AG04450 (cell line): ENCODE results near the gene TAS1R2. TPM values are rescaled to one million over a fixed set of nuclear protein-coding genes. Genes with fewer than 3 reads are reported as not detected.

Experiments used
- CTCF ChIA-PET: fragments of 300-600, 350-600 bp; formaldehyde crosslinking; extraction: SDS; loops from one replicate; lab custom pipeline; 2022; ENCODE audit warnings: antibody characterized with exemption, inconsistent platforms; lab: Charles Lee
- POLR2A ChIA-PET: fragments of 350-600 bp; formaldehyde crosslinking; extraction: SDS; loops from one replicate; lab custom pipeline; 2021; ENCODE audit warnings: antibody characterized with exemption, inconsistent platforms; lab: Yijun Ruan, JAX
- DNase-seq: peaks from one replicate; pipeline ENCODE4 v3.0.0-alpha.2; 2011; ENCODE audit warnings: low read depth, low spot score
- H3K27ac ChIP-seq: one replicate; pipeline ENCODE4 v1.5.1; 2012; ENCODE audit warnings: low read depth, low read length, control low read depth
- H3K27me3 ChIP-seq: one replicate; pipeline ENCODE4 v1.6.0; 2012; ENCODE audit warnings: low read length; ENCODE audit not compliant: control insufficient read depth, insufficient read depth
- H3K4me3 ChIP-seq: 2 replicates; pipeline ENCODE4 v1.5.1; 2011; ENCODE audit warnings: mild to moderate bottlenecking, low read depth, low read length, control low read depth
- H3K9me3 ChIP-seq: 2 replicates; pipeline ENCODE4 v1.5.1; 2012; ENCODE audit warnings: low read length; ENCODE audit not compliant: control insufficient read depth, insufficient read depth
- polyA plus RNA-seq: library from polyadenylated mRNA; depleted of rRNA; stranded (reverse); fragments of >200 nt; gene quantifications from 2 replicates; pipeline ENCODE4 v1.2.3, GENCODE V29; 2011
- TF ChIP-seq, protein P1 (sequence below): IDR thresholded peaks from 2 replicates; pipeline ENCODE4 v1.5.1; 2011; ENCODE audit warnings: low read depth, low read length, control low read depth, inconsistent platforms

Gene TAS1R2
- polyA plus RNA-seq, 1 experiment, result not detected

DNA sequence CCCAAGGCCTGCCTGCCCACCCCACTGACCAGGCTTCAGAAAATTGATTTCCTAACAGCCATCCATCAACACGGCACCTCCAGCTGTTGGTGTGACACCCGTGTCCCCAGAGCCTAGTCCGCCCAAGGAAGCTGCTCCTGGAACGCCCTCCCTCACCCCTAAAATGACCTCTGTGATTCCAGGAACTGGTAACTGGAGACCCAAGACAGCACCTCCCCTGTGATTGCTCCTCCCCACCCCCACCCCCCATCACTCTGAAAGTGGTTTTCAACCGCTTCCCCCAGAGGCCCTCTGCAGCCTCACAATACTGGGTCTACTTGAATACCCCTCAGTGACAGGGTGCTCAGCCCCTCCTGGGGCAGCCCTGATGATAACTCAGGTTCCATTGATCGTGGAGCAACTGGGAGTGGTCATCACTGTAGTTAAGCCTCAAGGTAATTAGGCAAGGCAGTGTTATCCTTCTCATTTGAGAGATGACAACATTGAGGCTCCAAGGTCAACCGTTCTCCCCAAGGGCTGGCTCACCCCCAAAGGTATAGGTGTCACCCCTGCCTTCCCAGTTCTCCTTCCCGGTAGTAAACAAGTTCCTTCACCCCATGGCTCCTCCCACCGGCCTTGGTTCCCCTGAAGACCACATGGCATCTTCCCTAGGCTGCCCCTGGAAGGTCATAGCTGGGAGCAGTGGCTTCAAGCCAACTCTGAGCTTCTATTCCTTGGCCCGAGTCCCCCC is 52.0 kb downstream of the TAS1R2 start:
- DNase-seq, result no peak
- POLR2A ChIA-PET, result no interaction called here
- H3K27ac ChIP-seq, result no peak overlapping the region
- H3K9me3 ChIP-seq, result no peaks in the 10 kb centered on the region
- TF ChIP-seq, protein P1, sequence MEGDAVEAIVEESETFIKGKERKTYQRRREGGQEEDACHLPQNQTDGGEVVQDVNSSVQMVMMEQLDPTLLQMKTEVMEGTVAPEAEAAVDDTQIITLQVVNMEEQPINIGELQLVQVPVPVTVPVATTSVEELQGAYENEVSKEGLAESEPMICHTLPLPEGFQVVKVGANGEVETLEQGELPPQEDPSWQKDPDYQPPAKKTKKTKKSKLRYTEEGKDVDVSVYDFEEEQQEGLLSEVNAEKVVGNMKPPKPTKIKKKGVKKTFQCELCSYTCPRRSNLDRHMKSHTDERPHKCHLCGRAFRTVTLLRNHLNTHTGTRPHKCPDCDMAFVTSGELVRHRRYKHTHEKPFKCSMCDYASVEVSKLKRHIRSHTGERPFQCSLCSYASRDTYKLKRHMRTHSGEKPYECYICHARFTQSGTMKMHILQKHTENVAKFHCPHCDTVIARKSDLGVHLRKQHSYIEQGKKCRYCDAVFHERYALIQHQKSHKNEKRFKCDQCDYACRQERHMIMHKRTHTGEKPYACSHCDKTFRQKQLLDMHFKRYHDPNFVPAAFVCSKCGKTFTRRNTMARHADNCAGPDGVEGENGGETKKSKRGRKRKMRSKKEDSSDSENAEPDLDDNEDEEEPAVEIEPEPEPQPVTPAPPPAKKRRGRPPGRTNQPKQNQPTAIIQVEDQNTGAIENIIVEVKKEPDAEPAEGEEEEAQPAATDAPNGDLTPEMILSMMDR, result no peak
- CTCF ChIA-PET, result no interaction called here
- H3K27me3 ChIP-seq, result peaks cover 10% of the 10 kb centered on the region
- H3K4me3 ChIP-seq, result no peak overlapping the region

DNA sequence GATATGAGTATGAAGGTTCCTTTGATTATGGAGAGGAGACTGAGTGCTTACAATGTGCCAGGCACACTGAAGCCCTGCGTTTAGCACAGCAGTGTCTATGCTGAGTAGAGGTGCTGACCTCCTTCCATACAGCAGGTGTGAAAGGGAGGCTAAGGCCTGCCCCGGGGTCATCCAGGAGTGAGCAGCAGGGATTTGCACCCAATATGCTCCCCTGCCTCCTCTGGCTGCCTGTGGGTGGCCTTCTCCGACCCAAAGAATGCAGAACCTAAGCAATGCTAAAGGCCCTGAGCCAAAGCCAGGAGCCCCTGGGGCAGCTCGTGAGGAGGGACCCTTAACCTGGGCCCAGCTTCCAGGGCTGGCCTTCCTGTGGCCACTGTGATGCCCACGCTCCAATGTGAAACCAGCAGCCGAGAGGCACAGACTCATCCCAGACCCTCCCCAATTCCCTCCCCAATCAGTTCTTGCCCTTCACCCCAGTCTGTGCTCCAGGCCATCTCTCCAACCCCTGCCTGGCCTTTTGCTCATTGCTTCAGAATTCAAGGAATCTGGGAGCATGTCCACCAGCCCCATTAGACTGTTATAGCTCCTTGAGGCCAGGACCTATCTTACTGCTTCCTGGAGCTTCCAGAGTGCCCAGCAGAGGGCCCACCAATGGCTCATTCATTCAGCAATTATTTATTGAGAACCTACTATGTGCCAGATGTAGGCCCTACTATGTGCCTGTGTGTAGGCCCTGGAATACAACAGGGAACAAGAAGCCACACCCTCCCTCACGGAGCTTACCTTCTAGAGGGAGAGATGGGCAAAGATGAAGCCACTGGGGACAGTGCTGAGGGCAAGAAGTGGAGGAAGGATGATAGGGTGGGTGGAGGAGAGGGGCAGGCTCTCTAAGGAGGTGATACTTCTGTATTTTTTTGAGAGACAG is 53.3 kb downstream of the TAS1R2 start:
- Histone ChIP-seq H3K27ac (no peak overlapping the region), H3K9me3 (no peaks in the 10 kb centered on the region), H3K4me3 (no peak overlapping the region), H3K27me3 (peaks cover 8% of the 10 kb centered on the region)
- DNase-seq, result no peak
- ChIA-PET POLR2A (no interaction called here), CTCF (interaction anchor here (0.5 to 1.0 kb wide), 2 partner anchors 15 to 60 kb away, joined by 3 to 4 read pairs; no protein-coding TSS in a partner anchor)
- TF ChIP-seq, protein P1, result no peak

DNA sequence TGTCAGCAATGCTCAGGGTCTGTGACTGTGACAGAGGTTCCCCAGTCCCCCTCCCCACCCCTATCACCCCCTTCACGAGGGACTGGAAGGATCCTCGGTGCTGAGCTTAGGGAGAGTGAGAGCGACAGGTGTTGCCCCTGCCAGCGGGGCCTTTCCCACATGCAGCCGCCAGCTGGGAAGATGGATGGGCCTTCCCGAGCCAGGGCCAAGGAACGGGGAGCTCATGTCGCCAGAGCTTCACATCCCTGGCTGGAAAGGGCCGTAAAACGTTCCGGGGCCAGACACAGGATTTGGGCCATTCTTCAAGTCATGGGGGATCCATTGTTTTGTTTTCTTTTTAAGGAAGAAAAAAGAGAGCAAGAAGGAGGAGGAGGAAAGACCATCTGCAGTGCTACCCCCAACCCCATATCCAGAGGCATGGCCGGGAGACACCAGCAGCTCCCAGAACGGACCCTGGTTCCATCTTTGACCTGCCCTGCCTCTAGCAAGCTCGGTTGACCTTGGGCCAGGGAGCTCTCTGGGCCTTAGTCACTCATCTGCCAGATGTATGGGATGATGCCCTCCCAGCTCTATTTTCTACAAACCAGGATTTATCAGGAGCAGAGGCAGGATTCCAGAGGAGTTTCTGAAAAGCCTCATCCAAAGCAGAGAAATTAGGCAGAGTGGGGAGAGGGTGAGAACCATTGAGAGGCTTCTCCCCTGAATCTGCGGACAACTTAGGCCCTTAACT is 54.1 kb downstream of the TAS1R2 start:
- H3K9me3 ChIP-seq, result no peaks in the 10 kb centered on the region
- TF ChIP-seq, protein P1, result no peak
- H3K4me3 ChIP-seq, result no peak overlapping the region
- CTCF ChIA-PET, result interaction anchor here (0.6 kb wide), 1 partner anchor 1525 kb away, joined by 3 read pairs; no protein-coding TSS in a partner anchor
- peaks cover 8% of the 10 kb centered on the region for H3K27me3 ChIP-seq
- POLR2A ChIA-PET, result no interaction called here
- no peak for DNase-seq
- H3K27ac ChIP-seq, result no peak overlapping the region

DNA sequence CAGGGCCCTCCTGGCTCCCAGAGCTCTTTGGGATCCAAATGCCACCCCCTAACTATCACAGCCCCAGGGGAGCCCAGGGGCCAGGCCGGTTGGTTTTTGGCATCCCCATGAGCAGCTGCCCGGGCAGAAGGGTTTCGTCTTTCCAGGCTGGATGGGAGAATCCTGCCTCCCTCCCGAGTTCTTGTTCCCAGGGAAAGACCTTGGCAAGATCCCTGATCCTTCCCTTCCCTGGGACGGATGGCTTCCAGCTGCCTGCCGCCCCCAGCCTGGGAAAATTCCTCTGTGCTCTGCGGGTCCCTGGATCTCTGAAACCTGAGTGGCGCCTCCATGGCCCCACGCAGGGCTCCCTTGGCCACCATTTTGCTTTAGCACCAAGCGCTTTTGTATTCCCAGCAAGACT is 55.6 kb downstream of the TAS1R2 start:
- DNase-seq, result no peak
- Histone ChIP-seq H3K9me3 (no peaks in the 10 kb centered on the region), H3K4me3 (no peak overlapping the region), H3K27me3 (peaks cover 8% of the 10 kb centered on the region), H3K27ac (no peak overlapping the region)
- TF ChIP-seq, protein P1, result no peak
- POLR2A ChIA-PET, result no interaction called here
- CTCF ChIA-PET, result no interaction called here
